ENCODE results near the gene CCDC177.

CCDC177 gene

GRCh38 chr14:69527635-69528034 is 47.0 kb downstream of the CCDC177 start:
- ATAC-seq, result no peak

- no peak for ATAC-seq
These were observed 48.8 kb downstream of the CCDC177 start for GRCh38 chr14:69525896-69526295.

GRCh38 chr14:69522026-69522425 is 52.6 kb downstream of the CCDC177 start:
- ATAC-seq, result no peak
